ENCODE measurements around the gene SNX8. TPM values are rescaled to one million over a fixed set of nuclear protein-coding genes. Genes with fewer than 3 reads are reported as not detected.

SNX8 gene
- total and polyA plus RNA-seq, 9 of the 15 experiments (the other 6 are each of a cell fraction or from before 2014, with no cell fraction given) = 2.7 to 51.6 (median 16.9) TPM

GRCh38 chr7:2231992-2232765, 82.1 kb downstream of the SNX8 start (continued):
- TF ChIP-seq ZNF584 (CRISPR knock-in tag; IDR thresholded peaks at IDR 0.05; ENCODE audit: low read depth) = no peak
- no peak for TF ChIP-seq ZFPM2 (CRISPR knock-in tag; IDR thresholded peaks at IDR 0.05)
- TF ChIP-seq ZNF143 (CRISPR knock-in tag; IDR thresholded peaks at IDR 0.05) = peak; percentile 21; the same call in 1 of the 2 replicates

GRCh38 chr7:2230882-2231281, 83.4 kb downstream of the SNX8 start:
- Histone ChIP-seq H3K27me3 (ENCODE audit: control insufficient read depth in 2 of 2, insufficient read depth in 2 of 2, low read length in 2 of 2) (no peaks in the 10 kb centered on the region), H2AFZ (ENCODE audit: low read depth, low read length) (no peak overlapping the region), H3K4me2 (ENCODE audit: insufficient read depth, low read length) (no peak overlapping the region), H3K9me3 (replicated peaks; ENCODE audit: control insufficient read depth, insufficient read depth, low read depth, low read length) (no peaks in the 10 kb centered on the region), H4K20me1 (replicated peaks; ENCODE audit: control insufficient read depth, insufficient read depth, low read length) (0 out of 2 replicates have a peak, but pooled peaks cover 2% of the 10 kb centered on the region), H3K36me3 (ENCODE audit: control insufficient read depth, insufficient read depth, low read length) (peaks cover 63% of the 10 kb centered on the region; the same call in 2 of the 3 replicates), H3K79me2 (ENCODE audit: control insufficient read depth, insufficient read depth, low read length) (peaks cover 50% of the 10 kb centered on the region), H3K4me1 (replicated peaks in 1 of 2; ENCODE audit: control insufficient read depth in 2 of 2, insufficient read depth in 2 of 2, low read length in 2 of 2) (peaks cover 3 to 17% of the 10 kb centered on the region in 2 experiments; a peak in 3 of 5 replicates), H3K27ac (ENCODE audit: extremely low read depth, low read depth, low read length) (no peak overlapping the region), H3K9ac (ENCODE audit: insufficient read depth in 1 of 2, low read depth in 2 of 2, low read length in 2 of 2) (peak overlapping the region in 1 of 2 experiments; percentile 79; a peak in 1 of 4 replicates), H3K9me1 (ENCODE audit: control insufficient read depth, insufficient read depth, low read length) (no peaks in the 10 kb centered on the region), H3K4me3 (no peak overlapping the region)
- ATAC-seq = no peak
- POLR2A ChIA-PET = interaction anchor here (0.6 kb wide), 1 partner anchor 221 kb away, joined by 3 read pairs; no protein-coding TSS in a partner anchor
- FAIRE-seq = no peak
- intact Hi-C loops (cut with micrococcal nuclease) = no loop called here
- 91% methylated on average over 9 of the region's 9 CpGs for WGBS (ENCODE audit: insufficient coverage, low coverage, missing lambda C conversion rate)
- in situ Hi-C loops (cut with MboI) = no loop called here
- CTCF ChIA-PET (ENCODE audit: low intra/inter-chr PET ratio) = no interaction called here
- TF ChIP-seq MXI1 (IDR thresholded peaks at IDR 0.05; ENCODE audit: low read depth, low read length) (no peak), ETS1 (conservative IDR thresholded peaks at IDR 0.05; ENCODE audit: control insufficient read depth, low read depth, low read length) (no peak), ZNF316 (IDR thresholded peaks at IDR 0.05) (no peak), FOXP4 (CRISPR knock-in tag; IDR thresholded peaks at IDR 0.05; ENCODE audit: borderline replicate concordance) (no peak), PURB (CRISPR knock-in tag; IDR thresholded peaks at IDR 0.05; ENCODE audit: low read depth) (no peak), MAFG (tag; conservative IDR thresholded peaks at IDR 0.05) (no peak), MTA2 (IDR thresholded peaks at IDR 0.05; ENCODE audit: low read depth) (no peak), KLF13 (tag; IDR thresholded peaks at IDR 0.05; ENCODE audit: borderline replicate concordance, low read depth) (no peak), HES1 (IDR thresholded peaks at IDR 0.05; ENCODE audit: low read depth) (no peak), ZNF175 (CRISPR knock-in tag; IDR thresholded peaks at IDR 0.05; ENCODE audit: low read depth) (no peak), TEAD1 (CRISPR knock-in tag; IDR thresholded peaks at IDR 0.05) (no peak), GATAD2A (IDR thresholded peaks at IDR 0.05) (no peak)
- no peak for DNase-seq (ENCODE audit: extremely low read depth in 1 of 4, low spot score in 3 of 4)
- no TSS peak for BruUV-seq (replicated peaks)

Measured in K562 (cell line).